ENCODE measurements around the gene NFX1. TPM values are rescaled to one million over a fixed set of nuclear protein-coding genes. Genes with fewer than 3 reads are reported as not detected.
"Not testable (repeated sequence)": the region's sequence is repeated elsewhere in the genome, so short reads cannot be mapped to it uniquely, and the experiment has no call there.

NFX1 gene
- total and polyA plus RNA-seq, 2 donors = 15.5 to 23.3 TPM

- no peaks in the 10 kb centered on the region for H3K27me3 ChIP-seq (ENCODE audit: control insufficient read depth in 2 of 2, insufficient read depth in 1 of 2, low read length in 1 of 2)
- WGBS = 98% methylated on average over 4 of the region's 4 CpGs
- no peak overlapping the region for H3K27ac ChIP-seq (ENCODE audit: low read depth in 1 of 2, low read length in 1 of 2)
- H3K4me1 ChIP-seq (ENCODE audit: control insufficient read depth in 2 of 2, insufficient read depth in 2 of 2, low read length in 2 of 2) = no peaks in the 10 kb centered on the region
- H3K4me3 ChIP-seq (ENCODE audit: low read length in 2 of 2) = no peak overlapping the region
- H3K9me3 ChIP-seq (ENCODE audit: control insufficient read depth in 2 of 2, insufficient read depth in 1 of 2, low read length in 1 of 2) = no peaks in the 10 kb centered on the region
- H3K36me3 ChIP-seq (ENCODE audit: control insufficient read depth in 2 of 2, insufficient read depth in 2 of 2, low read length in 1 of 2) = peaks cover 46 to 53% of the 10 kb centered on the region in 2 donors
- DNase-seq (ENCODE audit: low read depth in 6 of 9, low spot score in 9 of 9) = no peak
Measured at GRCh38 chr9:33348998-33349397, 58.7 kb downstream of the NFX1 start.

GRCh38 chr9:33349743-33350142 is 59.4 kb downstream of the NFX1 start:
- no peak for DNase-seq (ENCODE audit: low read depth in 6 of 9, low spot score in 9 of 9)
- Histone ChIP-seq H3K36me3 (ENCODE audit: control insufficient read depth in 2 of 2, insufficient read depth in 2 of 2, low read length in 1 of 2) (peaks cover 44 to 53% of the 10 kb centered on the region in 2 donors), H3K4me1 (ENCODE audit: control insufficient read depth in 2 of 2, insufficient read depth in 2 of 2, low read length in 2 of 2) (no peaks in the 10 kb centered on the region), H3K27me3 (ENCODE audit: control insufficient read depth in 2 of 2, insufficient read depth in 1 of 2, low read length in 1 of 2) (no peaks in the 10 kb centered on the region), H3K4me3 (ENCODE audit: low read length in 2 of 2) (no peak overlapping the region), H3K9me3 (ENCODE audit: control insufficient read depth in 2 of 2, insufficient read depth in 1 of 2, low read length in 1 of 2) (no peaks in the 10 kb centered on the region), H3K27ac (ENCODE audit: low read depth in 1 of 2, low read length in 1 of 2) (no peak overlapping the region)
- WGBS = 96% methylated on average over 2 of the region's 2 CpGs

DNA sequence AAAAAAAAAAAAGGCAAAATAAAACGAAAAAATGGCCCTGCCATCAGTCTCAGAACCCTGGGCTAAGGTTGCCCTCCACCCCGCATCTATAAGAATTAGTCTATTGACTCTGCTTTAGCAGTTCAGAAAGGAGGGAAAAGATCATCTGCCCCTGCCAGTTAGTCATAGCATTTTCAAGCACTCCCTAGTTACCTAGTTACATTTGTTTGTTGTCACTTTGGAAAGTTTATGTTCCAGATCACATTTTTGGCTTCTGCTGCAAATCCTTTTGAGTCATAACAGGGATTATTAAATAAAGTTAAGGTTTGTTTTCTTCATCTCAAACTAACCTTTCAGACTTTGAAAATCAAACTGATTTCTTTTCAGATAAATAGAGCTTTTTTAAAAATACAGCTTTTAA is 60.0 kb downstream of the NFX1 start:
- DNase-seq (ENCODE audit: low read depth in 6 of 9, low spot score in 9 of 9) = no peak
- H3K4me3 ChIP-seq (ENCODE audit: low read length in 2 of 2) = no peak overlapping the region
- H3K4me1 ChIP-seq (ENCODE audit: control insufficient read depth in 2 of 2, insufficient read depth in 2 of 2, low read length in 2 of 2) = no peaks in the 10 kb centered on the region
- H3K27ac ChIP-seq (ENCODE audit: low read depth in 1 of 2, low read length in 1 of 2) = no peak overlapping the region
- H3K9me3 ChIP-seq (ENCODE audit: control insufficient read depth in 2 of 2, insufficient read depth in 1 of 2, low read length in 1 of 2) = no peaks in the 10 kb centered on the region
- WGBS = 95% methylated on average over 2 of the region's 2 CpGs
- H3K27me3 ChIP-seq (ENCODE audit: control insufficient read depth in 2 of 2, insufficient read depth in 1 of 2, low read length in 1 of 2) = no peaks in the 10 kb centered on the region
- peaks cover 45 to 55% of the 10 kb centered on the region in 2 donors for H3K36me3 ChIP-seq (ENCODE audit: control insufficient read depth in 2 of 2, insufficient read depth in 2 of 2, low read length in 1 of 2)

DNA sequence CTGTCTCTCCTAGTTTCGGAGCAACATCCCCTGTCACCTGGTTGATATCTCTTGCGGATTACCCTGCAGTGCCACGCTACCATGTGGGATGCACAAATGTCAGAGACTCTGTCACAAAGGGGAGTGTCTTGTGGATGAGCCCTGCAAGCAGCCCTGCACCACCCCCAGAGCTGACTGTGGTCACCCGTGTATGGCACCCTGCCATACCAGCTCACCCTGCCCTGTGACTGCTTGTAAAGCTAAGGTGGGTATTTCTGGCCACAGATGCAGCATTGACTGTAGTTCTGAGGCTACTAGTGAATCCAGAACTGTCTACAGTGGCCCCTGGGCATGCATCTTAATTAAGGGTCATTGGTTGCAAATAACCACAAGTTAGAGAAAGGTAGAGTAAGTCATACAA is 61.2 kb downstream of the NFX1 start:
- H3K4me1 ChIP-seq (ENCODE audit: control insufficient read depth in 2 of 2, insufficient read depth in 2 of 2, low read length in 2 of 2) = no peaks in the 10 kb centered on the region
- H3K27ac ChIP-seq (ENCODE audit: low read depth in 1 of 2, low read length in 1 of 2) = no peak overlapping the region
- no peaks in the 10 kb centered on the region for H3K27me3 ChIP-seq (ENCODE audit: control insufficient read depth in 2 of 2, insufficient read depth in 1 of 2, low read length in 1 of 2)
- no peaks in the 10 kb centered on the region for H3K9me3 ChIP-seq (ENCODE audit: control insufficient read depth in 2 of 2, insufficient read depth in 1 of 2, low read length in 1 of 2)
- H3K36me3 ChIP-seq (ENCODE audit: control insufficient read depth in 2 of 2, insufficient read depth in 2 of 2, low read length in 1 of 2) = peaks cover 35 to 47% of the 10 kb centered on the region in 2 donors
- 94% methylated on average over 4 of the region's 4 CpGs for WGBS
- DNase-seq (ENCODE audit: low read depth in 6 of 9, low spot score in 9 of 9) = no peak
- no peak overlapping the region for H3K4me3 ChIP-seq (ENCODE audit: low read length in 2 of 2)

GRCh38 chr9:33354651-33355211 is 64.4 kb downstream of the NFX1 start:
- 88% methylated on average over 5 of the region's 5 CpGs for WGBS
- Histone ChIP-seq H3K9me3 (ENCODE audit: control insufficient read depth in 2 of 2, insufficient read depth in 1 of 2, low read length in 1 of 2) (no peaks in the 10 kb centered on the region), H3K4me3 (ENCODE audit: low read length in 2 of 2) (no peak overlapping the region), H3K27ac (ENCODE audit: low read depth in 1 of 2, low read length in 1 of 2) (no peak overlapping the region), H3K4me1 (ENCODE audit: control insufficient read depth in 2 of 2, insufficient read depth in 2 of 2, low read length in 2 of 2) (no peaks in the 10 kb centered on the region), H3K27me3 (ENCODE audit: control insufficient read depth in 2 of 2, insufficient read depth in 1 of 2, low read length in 1 of 2) (no peaks in the 10 kb centered on the region), H3K36me3 (ENCODE audit: control insufficient read depth in 2 of 2, insufficient read depth in 2 of 2, low read length in 1 of 2) (peaks cover 18% of the 10 kb centered on the region in 2 donors)
- no peak for DNase-seq (ENCODE audit: low read depth in 6 of 9, low spot score in 9 of 9)

DNA sequence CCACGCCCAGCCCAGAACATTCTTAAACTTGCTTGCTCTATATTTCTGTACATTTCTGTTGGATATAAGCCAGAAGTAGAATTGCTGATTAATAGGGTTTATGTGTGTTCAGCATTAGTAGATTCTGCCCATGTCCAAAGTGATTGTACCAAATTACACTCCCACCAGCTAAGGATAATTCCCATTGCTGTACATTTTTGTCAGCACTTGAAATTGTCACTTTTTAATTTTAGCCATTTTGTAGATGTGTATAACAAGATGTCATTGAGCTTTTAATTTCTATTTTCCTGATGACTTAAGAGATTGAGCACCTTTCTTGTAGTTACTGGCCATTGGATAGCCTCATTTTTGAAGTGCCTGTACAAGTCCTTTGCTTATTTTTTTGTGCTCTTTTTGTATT is 65.6 kb downstream of the NFX1 start:
- peaks cover 16 to 25% of the 10 kb centered on the region in 2 donors for H3K36me3 ChIP-seq (ENCODE audit: control insufficient read depth in 2 of 2, insufficient read depth in 2 of 2, low read length in 1 of 2)
- 96% methylated on average over 1 of the region's 1 CpG for WGBS

DNA sequence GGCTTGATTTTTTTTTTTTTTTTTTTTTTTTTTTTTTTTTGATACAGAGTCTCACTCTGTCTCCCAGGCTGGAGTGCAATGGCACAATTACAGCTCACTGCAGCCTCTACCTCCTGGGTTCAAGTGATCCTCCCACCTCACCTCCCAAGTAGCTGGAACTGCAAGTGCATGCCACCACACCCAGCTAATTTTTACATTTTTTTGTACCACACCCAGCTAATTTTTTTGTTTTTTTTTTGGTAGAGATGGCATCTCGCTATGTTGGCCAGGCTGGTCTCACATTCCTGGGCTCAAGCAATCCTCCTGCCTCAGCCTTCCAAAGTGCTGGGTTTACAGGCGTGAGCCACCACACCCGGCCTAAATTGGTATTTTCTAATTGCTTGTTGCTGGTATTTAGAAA is 68.3 kb downstream of the NFX1 start:
- 98% methylated on average over 3 of the region's 3 CpGs for WGBS
- H3K27me3 ChIP-seq (ENCODE audit: control insufficient read depth in 2 of 2, insufficient read depth in 1 of 2, low read length in 1 of 2); DNase-seq (ENCODE audit: low read depth in 6 of 9, low spot score in 9 of 9); H3K4me3 ChIP-seq (ENCODE audit: low read length in 2 of 2); H3K27ac ChIP-seq (ENCODE audit: low read depth in 1 of 2, low read length in 1 of 2); H3K4me1 ChIP-seq (ENCODE audit: control insufficient read depth in 2 of 2, insufficient read depth in 2 of 2, low read length in 2 of 2); H3K9me3 ChIP-seq (ENCODE audit: control insufficient read depth in 2 of 2, insufficient read depth in 1 of 2, low read length in 1 of 2): not testable (repeated sequence)
- peaks cover 11 to 22% of the 10 kb centered on the region in 2 donors for H3K36me3 ChIP-seq (ENCODE audit: control insufficient read depth in 2 of 2, insufficient read depth in 2 of 2, low read length in 1 of 2)

More for the DNA sequence above, 65.6 kb downstream of the NFX1 start:
- H3K27ac ChIP-seq (ENCODE audit: low read depth in 1 of 2, low read length in 1 of 2) = no peak overlapping the region
- no peak overlapping the region for H3K4me3 ChIP-seq (ENCODE audit: low read length in 2 of 2)
- no peaks in the 10 kb centered on the region for H3K27me3 ChIP-seq (ENCODE audit: control insufficient read depth in 2 of 2, insufficient read depth in 1 of 2, low read length in 1 of 2)
- no peaks in the 10 kb centered on the region for H3K9me3 ChIP-seq (ENCODE audit: control insufficient read depth in 2 of 2, insufficient read depth in 1 of 2, low read length in 1 of 2)
- DNase-seq (ENCODE audit: low read depth in 6 of 9, low spot score in 9 of 9) = no peak
- no peaks in the 10 kb centered on the region for H3K4me1 ChIP-seq (ENCODE audit: control insufficient read depth in 2 of 2, insufficient read depth in 2 of 2, low read length in 2 of 2)

- H3K36me3 ChIP-seq (ENCODE audit: control insufficient read depth in 2 of 2, insufficient read depth in 2 of 2, low read length in 1 of 2) = peaks cover 45 to 60% of the 10 kb centered on the region in 2 donors
- no peak for DNase-seq (ENCODE audit: low read depth in 6 of 9, low spot score in 9 of 9)
- H3K4me3 ChIP-seq (ENCODE audit: low read length in 2 of 2) = no peak overlapping the region
- no peaks in the 10 kb centered on the region for H3K27me3 ChIP-seq (ENCODE audit: control insufficient read depth in 2 of 2, insufficient read depth in 1 of 2, low read length in 1 of 2)
- 99% methylated on average over 2 of the region's 2 CpGs for WGBS
- no peaks in the 10 kb centered on the region for H3K9me3 ChIP-seq (ENCODE audit: control insufficient read depth in 2 of 2, insufficient read depth in 1 of 2, low read length in 1 of 2)
- H3K27ac ChIP-seq (ENCODE audit: low read depth in 1 of 2, low read length in 1 of 2) = no peak overlapping the region
- H3K4me1 ChIP-seq (ENCODE audit: control insufficient read depth in 2 of 2, insufficient read depth in 2 of 2, low read length in 2 of 2) = no peaks in the 10 kb centered on the region
Measured at GRCh38 chr9:33364127-33364526, 73.8 kb downstream of the NFX1 start.

DNA sequence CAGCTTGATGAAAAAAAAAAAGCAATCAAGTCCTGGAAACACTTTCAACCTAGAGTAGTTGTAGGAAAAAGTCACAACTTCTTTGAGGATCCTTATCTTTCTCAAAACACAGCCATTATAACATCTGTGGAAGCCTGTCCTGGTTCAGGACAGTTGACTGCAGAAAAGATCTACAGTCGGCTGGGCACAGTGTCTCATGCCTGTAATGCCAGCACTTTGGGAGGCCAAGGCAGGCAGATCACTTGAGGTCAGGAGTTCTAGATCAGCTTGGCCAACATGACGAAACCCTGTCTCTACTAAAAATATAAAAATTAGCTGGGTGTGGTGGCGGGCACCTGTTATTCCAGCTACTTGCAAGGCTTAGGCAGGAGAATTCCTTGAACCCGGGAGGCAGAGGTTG is 74.5 kb downstream of the NFX1 start:
- peaks cover 49 to 59% of the 10 kb centered on the region in 2 donors for H3K36me3 ChIP-seq (ENCODE audit: control insufficient read depth in 2 of 2, insufficient read depth in 2 of 2, low read length in 1 of 2)
- not testable (repeated sequence) for H3K27me3 ChIP-seq (ENCODE audit: control insufficient read depth in 2 of 2, insufficient read depth in 1 of 2, low read length in 1 of 2); H3K9me3 ChIP-seq (ENCODE audit: control insufficient read depth in 2 of 2, insufficient read depth in 1 of 2, low read length in 1 of 2); H3K4me1 ChIP-seq (ENCODE audit: control insufficient read depth in 2 of 2, insufficient read depth in 2 of 2, low read length in 2 of 2); DNase-seq (ENCODE audit: low read depth in 6 of 9, low spot score in 9 of 9); H3K4me3 ChIP-seq (ENCODE audit: low read length in 2 of 2); H3K27ac ChIP-seq (ENCODE audit: low read depth in 1 of 2, low read length in 1 of 2)
- WGBS = 98% methylated on average over 4 of the region's 4 CpGs
